H1 (cell line): ENCODE data around the gene RAD18. TPM values are rescaled to one million over a fixed set of nuclear protein-coding genes. Genes with fewer than 3 reads are reported as not detected.

Experiments used
- CTCF ChIA-PET: fragments of 300-600 bp; sonication (Branson Sonifier 250); formaldehyde crosslinking; loops from one replicate; lab custom pipeline; 2021; ENCODE audit not compliant: partially characterized antibody; lab: Charles Lee
- POLR2A ChIA-PET: fragments of 300-600 bp; sonication (Branson Sonifier 250); formaldehyde crosslinking; loops from one replicate; lab custom pipeline; 2021; ENCODE audit warnings: inconsistent platforms; ENCODE audit not compliant: partially characterized antibody; lab: Charles Lee
- DNase-seq, 2 experiments: peaks; one replicate each; pipeline versions ENCODE4 v3.0.0 to v3.0.0-alpha.2; 2010 to 2022; ENCODE audit warnings: low spot score in 2 of 2, low read depth in 1 of 2, mixed read lengths in 1 of 2
- FAIRE-seq: peaks from 2 replicates; lab custom pipeline; 2011; peaks lifted over from hg19 to GRCh38; lab: Jason Lieb, UNC
- H2AFZ ChIP-seq: 2 replicates; pipeline ENCODE4 v1.8.1; 2012; ENCODE audit warnings: low read length, inconsistent platforms
- H2AK5ac ChIP-seq: 2 replicates; pipeline ENCODE4 v1.6.1; 2013; ENCODE audit warnings: low read depth, low read length
- H2BK120ac ChIP-seq: replicated peaks from 2 replicates; pipeline ENCODE3; 2013; ENCODE audit warnings: low read depth, low read length, inconsistent platforms
- H2BK12ac ChIP-seq: 2 replicates; pipeline ENCODE4 v1.6.1; 2013; ENCODE audit warnings: low read depth, low read length
- H2BK15ac ChIP-seq: 2 replicates; pipeline ENCODE4 v1.6.1; 2013; ENCODE audit warnings: low read length
- H2BK20ac ChIP-seq: 2 replicates; pipeline ENCODE4 v1.6.1; 2013; ENCODE audit warnings: low read length
- H2BK5ac ChIP-seq: 2 replicates; pipeline ENCODE4 v1.6.1; 2013; ENCODE audit warnings: low read depth, low read length
- H3K14ac ChIP-seq: 2 replicates; pipeline ENCODE4 v1.6.1; 2013; ENCODE audit warnings: inconsistent platforms; ENCODE audit not compliant: insufficient read length
- H3K18ac ChIP-seq: 2 replicates; pipeline ENCODE4 v1.6.1; 2013; ENCODE audit warnings: low read length; ENCODE audit errors: extremely low read depth
- H3K23ac ChIP-seq: 2 replicates; pipeline ENCODE4 v1.6.1; 2013; ENCODE audit warnings: inconsistent platforms; ENCODE audit not compliant: insufficient read length
- H3K23me2 ChIP-seq: 2 replicates; pipeline ENCODE4 v1.6.1; 2013; ENCODE audit warnings: low read depth, low read length
- H3K27ac ChIP-seq: 2 replicates; pipeline ENCODE4 v1.6.1; 2011; ENCODE audit warnings: low read depth, low read length, inconsistent platforms
- H3K27me3 ChIP-seq, 4 experiments: replicated peaks in 1 of 4; 1 replicate in 1 of 4; 2 replicates in 3 of 4; pipeline versions ENCODE4 v1.6.1 to v1.8.1; 2011 to 2013; ENCODE audit warnings: low read length in 3 of 4, mild to moderate bottlenecking in 3 of 4, inconsistent platforms in 2 of 4, mixed read lengths in 2 of 4, moderate library complexity in 1 of 4; ENCODE audit not compliant: control insufficient read depth in 3 of 4, insufficient read depth in 3 of 4; ENCODE audit errors: extremely low read depth in 1 of 4
- H3K36me3 ChIP-seq, 4 experiments: 2 replicates each; pipeline versions ENCODE4 v1.6.1 to v1.8.1; 2011 to 2013; ENCODE audit warnings: mild to moderate bottlenecking in 4 of 4, low read length in 3 of 4, moderate library complexity in 2 of 4, control low read depth in 1 of 4, inconsistent platforms in 1 of 4; ENCODE audit not compliant: insufficient read depth in 4 of 4, control insufficient read depth in 2 of 4
- H3K4ac ChIP-seq: replicated peaks from 2 replicates; pipeline ENCODE3; 2013; ENCODE audit warnings: low read length, low read depth, mixed read lengths, inconsistent platforms; ENCODE audit not compliant: insufficient read length
- H3K4me1 ChIP-seq, 4 experiments: replicated peaks in 1 of 4; 1 replicate in 1 of 4; 2 replicates in 3 of 4; pipeline versions ENCODE4 v1.6.1 to v1.8.1; 2011 to 2013; ENCODE audit warnings: low read length in 3 of 4, inconsistent platforms in 2 of 4, mixed read lengths in 1 of 4; ENCODE audit not compliant: insufficient read depth in 4 of 4, control insufficient read depth in 3 of 4
- H3K4me2 ChIP-seq, 2 experiments: 2 replicates each; pipeline versions ENCODE4 v1.6.1 to v1.8.1; 2011 to 2013; ENCODE audit warnings: low read depth in 2 of 2, low read length in 2 of 2, control low read depth in 1 of 2, inconsistent platforms in 1 of 2, mild to moderate bottlenecking in 1 of 2; ENCODE audit not compliant: insufficient read depth in 1 of 2
- H3K4me3 ChIP-seq, 4 experiments: fragments of 200-600, 300-600 bp in 1 of 4; sonication (generic), shearing (Covaris generic), sonication (Bioruptor Twin) in 1 of 4; 2 replicates each; pipeline versions ENCODE4 v1.5.1 to v1.8.1; 2011 to 2016; ENCODE audit warnings: low read length in 4 of 4, low read depth in 3 of 4, control low read depth in 2 of 4, inconsistent platforms in 2 of 4, mild to moderate bottlenecking in 2 of 4, mixed read lengths in 1 of 4, moderate library complexity in 1 of 4; ENCODE audit not compliant: insufficient read depth in 2 of 4; ENCODE audit errors: extremely low read depth in 1 of 4
- H3K56ac ChIP-seq: replicated peaks from 2 replicates; pipeline ENCODE3; 2013; ENCODE audit warnings: low read depth, mild to moderate bottlenecking, mixed read lengths, low read length, inconsistent platforms; ENCODE audit not compliant: insufficient read length
- H3K79me1 ChIP-seq: 2 replicates; pipeline ENCODE4 v1.6.1; 2013; ENCODE audit warnings: low read depth, low read length, control low read depth
- H3K79me2 ChIP-seq, 2 experiments: 2 replicates each; pipeline versions ENCODE4 v1.6.1 to v1.8.1; 2012 to 2013; ENCODE audit warnings: low read length in 2 of 2, mild to moderate bottlenecking in 2 of 2, inconsistent platforms in 1 of 2; ENCODE audit not compliant: insufficient read depth in 2 of 2, control insufficient read depth in 1 of 2
- H3K9ac ChIP-seq, 4 experiments: replicated peaks in 1 of 4; 1 replicate in 1 of 4; 2 replicates in 3 of 4; pipeline versions ENCODE4 v1.6.1 to v1.8.1; 2011 to 2013; ENCODE audit warnings: low read depth in 3 of 4, low read length in 3 of 4, control low read depth in 2 of 4, mild to moderate bottlenecking in 2 of 4, moderate library complexity in 2 of 4, inconsistent platforms in 1 of 4; ENCODE audit errors: extremely low read depth in 1 of 4
- H3K9me3 ChIP-seq, 2 experiments: 2 replicates each; pipeline versions ENCODE4 v1.6.1 to v1.8.1; 2012 to 2013; ENCODE audit warnings: mild to moderate bottlenecking in 2 of 2, moderate library complexity in 2 of 2, control low read depth in 1 of 2, inconsistent platforms in 1 of 2, low read depth in 1 of 2, low read length in 1 of 2, mixed read lengths in 1 of 2; ENCODE audit not compliant: insufficient read depth in 2 of 2
- H4K20me1 ChIP-seq, 2 experiments: replicated peaks in 1 of 2; 2 replicates each; pipeline versions ENCODE3 to v1.8.1; 2011 to 2013; ENCODE audit warnings: inconsistent platforms in 2 of 2, low read length in 2 of 2, mild to moderate bottlenecking in 1 of 2; ENCODE audit not compliant: insufficient read depth in 2 of 2, control insufficient read depth in 1 of 2
- H4K5ac ChIP-seq: 2 replicates; pipeline ENCODE4 v1.6.1; 2013; ENCODE audit warnings: low read length, low read depth, mixed read lengths, inconsistent platforms; ENCODE audit not compliant: insufficient read length
- H4K8ac ChIP-seq: 2 replicates; pipeline ENCODE4 v1.8.0; 2013; ENCODE audit warnings: mild to moderate bottlenecking, moderate library complexity, low read length, inconsistent platforms; ENCODE audit not compliant: insufficient read depth; ENCODE audit errors: extremely low read depth
- H4K91ac ChIP-seq: replicated peaks from 2 replicates; pipeline ENCODE3; 2013; ENCODE audit warnings: low read length, mixed read lengths, inconsistent platforms; ENCODE audit not compliant: insufficient read length
- BRCA1 ChIP-seq: IDR thresholded peaks from 2 replicates; pipeline ENCODE4 v1.6.1; 2012; ENCODE audit warnings: low read depth, low read length, improper control_type of control experiment
- CHD2 ChIP-seq: IDR thresholded peaks from 2 replicates; pipeline ENCODE4 v1.6.1; 2012; ENCODE audit warnings: low read length, improper control_type of control experiment
- CREB1 ChIP-seq: IDR thresholded peaks from 2 replicates; pipeline ENCODE4 v1.6.1; 2012; ENCODE audit warnings: inconsistent platforms
- HDAC6 ChIP-seq: IDR thresholded peaks from one replicate; pipeline ENCODE4 v1.7.1; 2012; ENCODE audit warnings: low read depth, mild to moderate bottlenecking, inconsistent platforms, low read length, moderate library complexity
- KDM1A ChIP-seq: fragments of 200-600, 300-600 bp; sonication (generic); IDR thresholded peaks from 2 replicates; pipeline ENCODE4 v1.7.1; 2016; ENCODE audit warnings: mild to moderate bottlenecking, low read length, borderline replicate concordance
- WGBS, 2 experiments: shearing (Covaris generic) in 1 of 2; methylation state at CpG; one replicate each; pipeline versions ENCODE4 v1.1.6 to v1.1.7; 2013 to 2015; ENCODE audit warnings: low lambda C conversion rate in 2 of 2, mixed read lengths in 2 of 2, inconsistent platforms in 1 of 2, low coverage in 1 of 2, missing lambda C conversion rate in 1 of 2; ENCODE audit not compliant: insufficient replicate concordance in 2 of 2, insufficient coverage in 1 of 2, insufficient read length in 1 of 2; ENCODE audit errors: extremely low coverage in 1 of 2, missing lambda C conversion rate in 1 of 2; 5-methylcytosine and 5-hydroxymethylcytosine counted together
- polyA plus RNA-seq, 7 experiments: library from polyadenylated mRNA; depleted of rRNA in 3 of 7; stranded (reverse) in 5 of 7; unstranded in 2 of 7; fragments of >200 nt in 5 of 7; fragments of 200-250 nt in 2 of 7; gene quantifications; 1 replicate in 5 of 7; 2 replicates in 1 of 7; 4 replicates in 1 of 7; pipeline versions ENCODE4 v1.2.1 to v1.2.3, GENCODE V29; 2011 to 2013; ENCODE audit warnings: missing spikeins in 2 of 7, mixed read lengths in 2 of 7
- total RNA-seq: library from RNA; stranded (reverse); fragmentation: NEBNext Ultra II Directional; extraction: Animal tissue kit (Norgen Biotek cat#: 25700); gene quantifications from 2 replicates; pipeline ENCODE4 v1.2.1, GENCODE V29; 2021
- TF ChIP-seq, protein P1 (sequence below): IDR thresholded peaks from 2 replicates; pipeline ENCODE4 v1.6.1; 2012; ENCODE audit warnings: inconsistent platforms
- TF ChIP-seq, protein P2 (sequence below): IDR thresholded peaks from 2 replicates; pipeline ENCODE4 v1.6.1; 2011; ENCODE audit warnings: low read depth, mild to moderate bottlenecking, low read length; ENCODE audit not compliant: insufficient read depth

RAD18 gene
- total and polyA plus RNA-seq, 2 of the 8 experiments (the other 6 are each of a cell fraction or from before 2014, with no cell fraction given), result 13.0 to 23.2 TPM

DNA sequence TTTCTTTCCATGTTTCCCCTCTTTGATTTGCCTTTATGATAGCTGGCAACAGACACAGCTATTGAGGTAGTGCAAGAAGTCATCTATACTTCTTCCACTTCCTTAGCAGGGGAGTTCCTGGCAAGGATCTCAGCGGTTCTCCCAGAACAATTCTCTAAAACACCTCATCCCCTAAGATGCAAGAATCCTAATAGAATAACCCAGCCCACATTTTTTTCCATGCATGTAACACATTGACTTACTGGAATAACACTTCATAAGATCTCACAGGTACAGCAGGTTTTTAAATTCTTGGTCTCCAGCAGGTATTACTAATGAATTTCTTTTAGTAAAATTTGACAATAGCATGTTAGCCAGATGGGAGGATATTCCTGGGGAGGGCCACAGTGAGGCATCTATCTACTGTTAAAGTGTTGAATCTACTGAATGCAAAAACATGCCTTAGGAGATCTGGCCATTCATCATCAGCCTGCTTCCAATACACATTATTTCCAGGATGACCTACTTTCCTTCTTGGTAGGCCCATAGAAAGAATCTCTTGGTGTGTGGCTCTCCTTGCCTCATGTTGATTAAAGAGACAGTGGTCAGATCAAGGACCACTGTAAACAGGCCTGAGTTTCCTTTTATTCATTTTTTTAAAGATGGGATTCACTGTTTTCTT lies 78.5 kb downstream of the RAD18 start:
- CTCF ChIA-PET, result interaction anchor here (1.0 kb wide), 1 partner anchor 11 kb away, joined by 3 read pairs; no protein-coding TSS in a partner anchor

More for the DNA sequence above, 78.5 kb downstream of the RAD18 start:
- Histone ChIP-seq H3K14ac (no peak overlapping the region), H3K36me3 (peaks cover 0 to 8% (median 4%) of the 10 kb centered on the region in 4 experiments; a peak in 3 of 8 replicates), H2BK5ac (no peak overlapping the region), H3K4me1 (peaks cover 0 to 8% (median 4%) of the 10 kb centered on the region in 4 experiments; a peak in 5 of 7 replicates), H3K56ac (no peak overlapping the region), H3K9ac (no peak overlapping the region), H4K20me1 (peaks cover 0 to 2% of the 10 kb centered on the region in 2 experiments), H3K79me2 (no peaks in the 10 kb centered on the region), H4K8ac (no peak overlapping the region), H3K9me3 (no peaks in the 10 kb centered on the region), H3K79me1 (no peaks in the 10 kb centered on the region), H3K27me3 (no peaks in the 10 kb centered on the region), H3K4me2 (no peak overlapping the region), H2BK12ac (no peak overlapping the region), H2AK5ac (no peak overlapping the region), H2BK20ac (no peak overlapping the region), H2BK15ac (no peak overlapping the region), H3K23ac (no peak overlapping the region), H2AFZ (no peak overlapping the region), H3K4me3 (no peak overlapping the region), H4K5ac (no peak overlapping the region), H3K18ac (no peak overlapping the region), H3K27ac (no peak overlapping the region), H2BK120ac (no peak overlapping the region), H3K4ac (no peak overlapping the region), H4K91ac (no peak overlapping the region), H3K23me2 (no peaks in the 10 kb centered on the region)
- TF ChIP-seq CHD2 (no peak), CREB1 (no peak), HDAC6 (no peak), KDM1A (no peak), BRCA1 (no peak)
- TF ChIP-seq, protein P1, sequence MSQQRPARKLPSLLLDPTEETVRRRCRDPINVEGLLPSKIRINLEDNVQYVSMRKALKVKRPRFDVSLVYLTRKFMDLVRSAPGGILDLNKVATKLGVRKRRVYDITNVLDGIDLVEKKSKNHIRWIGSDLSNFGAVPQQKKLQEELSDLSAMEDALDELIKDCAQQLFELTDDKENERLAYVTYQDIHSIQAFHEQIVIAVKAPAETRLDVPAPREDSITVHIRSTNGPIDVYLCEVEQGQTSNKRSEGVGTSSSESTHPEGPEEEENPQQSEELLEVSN, result no peak
- TF ChIP-seq, protein P2, sequence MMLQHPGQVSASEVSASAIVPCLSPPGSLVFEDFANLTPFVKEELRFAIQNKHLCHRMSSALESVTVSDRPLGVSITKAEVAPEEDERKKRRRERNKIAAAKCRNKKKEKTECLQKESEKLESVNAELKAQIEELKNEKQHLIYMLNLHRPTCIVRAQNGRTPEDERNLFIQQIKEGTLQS, result no peak
- DNase-seq (no peak), FAIRE-seq (no peak)
- POLR2A ChIA-PET, result interaction anchor here (1.2 kb wide), 1 partner anchor 11 kb away, joined by 3 read pairs; no protein-coding TSS in a partner anchor
- 95% methylated on average over 1 of the region's 1 CpG; no CpG with 5 or more reads in 1 of the 2 experiments for WGBS, 2 experiments
